GM13977 (cell line): ENCODE data around the gene TBRG1.

ENCODE experiments used
- DNase-seq: peaks from one replicate; pipeline ENCODE4 v3.0.0; 2012; ENCODE audit warnings: low spot score
- CTCF ChIP-seq: IDR thresholded peaks from 2 replicates; pipeline ENCODE4 v1.5.1; 2012; ENCODE audit warnings: mild to moderate bottlenecking, control low read depth; ENCODE audit not compliant: insufficient read depth; ENCODE audit errors: extremely low read depth, missing control alignments
- in situ Hi-C: fragments of 300-500 bp; cut with MboI; formaldehyde crosslinking; loops from one replicate; pipeline ENCODE4 v1.12.0; 2022; ENCODE audit warnings: low sequenced_read_pairs, low pct_unique_long_range_greater_than_20kb, mixed read lengths, inconsistent platforms; ENCODE audit not compliant: unreplicated experiment

Gene TBRG1

DNA sequence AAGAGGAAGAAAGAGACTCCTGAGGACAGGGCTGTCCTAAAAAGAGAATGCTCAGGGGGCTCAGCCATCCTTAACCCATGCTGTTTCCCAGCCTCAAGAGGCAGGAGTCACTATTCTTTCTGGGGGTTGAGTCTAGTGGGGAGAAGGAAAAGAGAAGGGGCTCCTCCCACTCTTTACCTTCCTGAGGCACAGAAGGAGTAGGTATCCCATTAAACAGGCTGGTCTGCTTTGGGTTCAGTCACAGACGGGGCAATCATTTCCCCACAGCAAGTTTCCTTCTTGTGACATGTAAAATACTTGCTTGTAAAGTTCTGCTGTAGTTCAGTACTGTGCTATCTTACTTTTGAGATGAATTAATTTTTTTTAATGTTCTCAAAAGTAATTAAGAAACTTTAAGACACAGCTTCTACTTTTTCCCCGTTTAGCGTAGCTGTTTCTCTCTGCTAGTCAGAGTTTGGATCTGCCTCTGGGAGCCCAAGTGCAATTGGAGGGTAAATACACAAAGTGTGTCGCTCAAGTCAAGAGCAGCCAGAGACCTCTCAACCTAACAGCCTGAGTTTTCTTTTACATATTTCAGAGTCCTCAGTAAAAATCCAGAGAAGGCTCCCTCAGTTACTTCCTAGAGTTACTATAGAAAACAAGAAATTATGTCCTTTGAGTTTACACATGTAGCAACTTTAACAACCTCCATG lies 37.8 kb upstream of the TBRG1 start:
- TF ChIP-seq CTCF = no peak
- in situ Hi-C loops = loop anchor here (10.0 to 25.0 kb wide), 2 partner anchors 180 to 523 kb away; no protein-coding TSS in a partner anchor

GRCh38 chr11:124586238-124586860 lies 36.3 kb upstream of the TBRG1 start:
- peak; percentile 80 for TF ChIP-seq CTCF
- peak; percentile 30 for DNase-seq

More for the DNA sequence above, 37.8 kb upstream of the TBRG1 start:
- DNase-seq = no peak

DNA sequence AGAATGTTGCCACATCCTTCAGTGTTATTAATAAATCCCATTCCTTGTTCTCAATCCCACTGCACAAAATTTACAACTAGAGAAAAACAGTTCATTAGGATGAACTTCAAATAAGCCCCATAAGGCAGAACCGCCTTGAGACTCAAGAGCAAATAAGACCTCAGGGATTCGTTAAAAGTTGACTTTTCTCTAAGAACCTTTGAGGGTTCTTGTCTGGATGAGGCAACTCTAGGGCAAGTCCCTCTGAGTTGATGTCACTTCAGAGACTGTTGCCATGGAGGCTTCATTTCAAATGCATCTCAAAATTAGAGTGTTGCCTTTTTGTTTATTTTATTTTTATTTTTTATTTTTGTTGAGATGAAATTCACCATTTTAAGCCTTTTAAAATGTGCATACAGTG lies 31.2 kb upstream of the TBRG1 start:
- in situ Hi-C loops = loop anchor here (25.0 kb wide), 1 partner anchor 529 kb away; no protein-coding TSS in a partner anchor
- DNase-seq = no peak
- no peak for TF ChIP-seq CTCF

More at GRCh38 chr11:124586238-124586860, 36.3 kb upstream of the TBRG1 start:
- in situ Hi-C loops = loop anchor here (10.0 to 25.0 kb wide), 2 partner anchors 182 to 524 kb away; no protein-coding TSS in a partner anchor

GRCh38 chr11:124592627-124593026 lies 30.0 kb upstream of the TBRG1 start:
- no peak for DNase-seq
- no peak for TF ChIP-seq CTCF
- in situ Hi-C loops = loop anchor here (25.0 kb wide), 1 partner anchor 530 kb away; no protein-coding TSS in a partner anchor

GRCh38 chr11:124595302-124595701 lies 27.4 kb upstream of the TBRG1 start:
- DNase-seq = no peak
- in situ Hi-C loops = loop anchor here (25.0 kb wide), 1 partner anchor 533 kb away; no protein-coding TSS in a partner anchor
- no peak for TF ChIP-seq CTCF

DNA sequence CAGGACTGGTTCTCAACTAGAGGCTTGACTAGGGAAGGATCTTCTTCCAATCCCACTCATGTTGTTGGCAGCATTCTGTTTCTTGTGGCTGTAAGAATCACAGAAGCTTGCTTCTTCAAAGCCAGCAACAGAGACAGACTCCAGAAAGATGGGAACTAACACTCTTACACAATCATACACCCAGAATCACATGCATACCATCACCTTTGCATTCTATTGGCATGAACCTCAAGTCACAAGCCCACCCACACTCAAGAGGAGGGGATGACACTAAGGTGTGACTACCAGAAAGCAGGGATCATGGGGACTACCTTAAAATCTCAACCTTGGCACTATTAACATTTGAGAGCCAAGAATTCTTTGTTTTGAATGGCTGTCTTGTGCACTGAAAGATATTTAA lies 25.0 kb upstream of the TBRG1 start:
- DNase-seq = no peak
- no peak for TF ChIP-seq CTCF
- in situ Hi-C loops = loop anchor here (25.0 kb wide), 1 partner anchor 535 kb away; no protein-coding TSS in a partner anchor
